HepG2 (cell line): Measurements from ENCODE around the gene ACP2. TPM values are rescaled to one million over a fixed set of nuclear protein-coding genes. Genes with fewer than 3 reads are reported as not detected.

ENCODE experiments used
- AGO2 ChIP-seq: fragments of 200-400 bp; formaldehyde crosslinking; optimal IDR thresholded peaks from 2 replicates; pipeline ENCODE3; 2017; ENCODE audit warnings: mild to moderate bottlenecking, low read depth, low read length, moderate library complexity
- ARID2 ChIP-seq: sonication (generic); formaldehyde crosslinking; IDR thresholded peaks from 2 replicates; pipeline ENCODE4 v1.8.1; 2022; ENCODE audit warnings: mild to moderate bottlenecking, missing genetic modification reagents, borderline replicate concordance
- CHCHD3 ChIP-seq: sonication (generic); formaldehyde crosslinking; IDR thresholded peaks from 2 replicates; pipeline ENCODE4 v1.8.0; 2022; ENCODE audit warnings: mild to moderate bottlenecking, missing genetic modification reagents, moderate library complexity
- FOXJ3 ChIP-seq: sonication (generic); formaldehyde crosslinking; IDR thresholded peaks from 2 replicates; pipeline ENCODE4 v1.4.0; 2020; ENCODE audit warnings: missing genetic modification reagents, mild to moderate bottlenecking, borderline replicate concordance
- SALL2 ChIP-seq: sonication (generic); formaldehyde crosslinking; IDR thresholded peaks from 2 replicates; pipeline ENCODE4 v1.8.1; 2023; ENCODE audit warnings: mild to moderate bottlenecking, missing genetic modification reagents, inconsistent platforms
- ZBTB7B ChIP-seq: sonication (generic); formaldehyde crosslinking; IDR thresholded peaks from 2 replicates; pipeline ENCODE4 v1.4.0; 2020; ENCODE audit warnings: missing genetic modification reagents
- ZFP82 ChIP-seq: sonication (generic); formaldehyde crosslinking; IDR thresholded peaks from 2 replicates; pipeline ENCODE4 v1.5.1; 2020; ENCODE audit warnings: mild to moderate bottlenecking, missing genetic modification reagents, borderline replicate concordance
- ZNF180 ChIP-seq: sonication (generic); formaldehyde crosslinking; IDR thresholded peaks from 2 replicates; pipeline ENCODE4 v1.4.0; 2020; ENCODE audit warnings: low read depth, missing genetic modification reagents, borderline replicate concordance
- ZNF543 ChIP-seq: sonication (generic); formaldehyde crosslinking; IDR thresholded peaks from 2 replicates; pipeline ENCODE4 v1.4.0; 2020; ENCODE audit warnings: mild to moderate bottlenecking, missing genetic modification reagents
- ZNF567 ChIP-seq: sonication (generic); formaldehyde crosslinking; IDR thresholded peaks from 2 replicates; pipeline ENCODE4 v1.8.1; 2023; ENCODE audit warnings: mild to moderate bottlenecking, missing genetic modification reagents, borderline replicate concordance
- ZNF614 ChIP-seq: IDR thresholded peaks from 2 replicates; pipeline ENCODE4 v1.6.1; 2018; ENCODE audit warnings: missing biosample characterization, missing genetic modification reagents, inconsistent platforms, borderline replicate concordance
- ZNF749 ChIP-seq: sonication (generic); formaldehyde crosslinking; IDR thresholded peaks from 2 replicates; pipeline ENCODE4 v1.8.0; 2022; ENCODE audit warnings: mild to moderate bottlenecking, missing genetic modification reagents, moderate library complexity, borderline replicate concordance
- ZNF75D ChIP-seq: sonication (generic); formaldehyde crosslinking; IDR thresholded peaks from 2 replicates; pipeline ENCODE4 v1.8.1; 2023; ENCODE audit warnings: missing genetic modification reagents, mild to moderate bottlenecking, borderline replicate concordance
- polyA plus RNA-seq, 8 experiments: library from polyadenylated mRNA; depleted of rRNA in 3 of 8; stranded (reverse) in 7 of 8; unstranded in 1 of 8; fragments of >200 nt; fragmentation: Illumina TruSeq in 4 of 8; extraction: Trizol in 4 of 8; gene quantifications; 2 replicates each; pipeline versions ENCODE4 v1.2.1 to v1.2.3, GENCODE V29; 2011 to 2016; ENCODE audit warnings: low read depth in 4 of 8, missing spikeins in 1 of 8, mixed read lengths in 1 of 8; ENCODE audit not compliant: insufficient read depth in 1 of 8
- total RNA-seq, 5 experiments: library from RNA; depleted of rRNA; stranded (reverse); fragments of >200 nt; fragmentation: Illumina TruSeq; extraction: Trizol; gene quantifications; 2 replicates each; pipeline ENCODE4 v1.2.3, GENCODE V29; 2016; ENCODE audit warnings: low read depth in 1 of 5
- TF ChIP-seq, protein P1 (sequence below): sonication (generic); formaldehyde crosslinking; IDR thresholded peaks from 2 replicates; pipeline ENCODE4 v1.4.0; 2020; ENCODE audit warnings: missing genetic modification reagents
- TF ChIP-seq, protein P2 (sequence below): sonication (generic); formaldehyde crosslinking; IDR thresholded peaks from 2 replicates; pipeline ENCODE4 v1.5.1; 2020; ENCODE audit warnings: mild to moderate bottlenecking, missing genetic modification reagents, borderline replicate concordance
- TF ChIP-seq, protein P3 (sequence below): sonication (generic); formaldehyde crosslinking; IDR thresholded peaks from 2 replicates; pipeline ENCODE4 v1.4.0; 2020; ENCODE audit warnings: low read depth, mild to moderate bottlenecking, missing genetic modification reagents

The ACP2 gene
- total and polyA plus RNA-seq, 2 of the 13 experiments (the other 11 are each of a cell fraction or from before 2014, with no cell fraction given): 17.7 to 20.2 TPM

DNA sequence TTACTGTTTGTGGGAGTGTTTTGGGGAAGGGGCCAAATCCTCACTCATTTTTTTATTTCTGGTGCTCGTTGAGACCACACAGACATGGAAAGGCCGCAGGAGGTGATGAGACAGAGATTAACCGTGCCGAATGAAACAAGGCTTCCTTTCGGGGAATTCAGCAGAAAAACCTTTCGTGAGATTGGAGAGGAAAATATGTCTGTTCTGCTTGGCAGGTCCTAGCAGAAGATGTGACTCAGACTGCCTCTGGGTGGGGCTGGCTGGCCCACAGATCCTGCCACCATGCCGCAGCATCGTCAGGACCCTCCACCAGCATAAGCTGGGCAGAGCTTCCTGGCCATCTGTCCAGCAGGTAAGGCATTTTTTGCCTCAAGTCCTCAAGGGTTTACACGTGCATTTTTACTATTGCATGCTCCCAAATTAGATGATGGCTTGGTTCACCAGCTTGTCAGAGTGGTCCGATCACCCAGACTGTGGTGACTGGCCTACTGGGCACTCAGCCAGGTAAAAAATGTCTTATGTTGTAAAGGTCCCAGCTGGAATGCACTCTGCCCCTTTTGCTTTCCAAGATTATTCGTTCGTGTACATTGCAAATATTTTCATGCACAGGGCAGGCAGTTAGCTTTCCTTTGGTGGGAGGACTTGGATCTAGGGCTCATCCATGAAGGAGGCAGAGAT lies 32.4 kb downstream of the ACP2 start (continued):
- TF ChIP-seq ZNF749 (CRISPR knock-in tag): no peak
- no peak for TF ChIP-seq ZNF75D (CRISPR knock-in tag)
- TF ChIP-seq, protein P1, sequence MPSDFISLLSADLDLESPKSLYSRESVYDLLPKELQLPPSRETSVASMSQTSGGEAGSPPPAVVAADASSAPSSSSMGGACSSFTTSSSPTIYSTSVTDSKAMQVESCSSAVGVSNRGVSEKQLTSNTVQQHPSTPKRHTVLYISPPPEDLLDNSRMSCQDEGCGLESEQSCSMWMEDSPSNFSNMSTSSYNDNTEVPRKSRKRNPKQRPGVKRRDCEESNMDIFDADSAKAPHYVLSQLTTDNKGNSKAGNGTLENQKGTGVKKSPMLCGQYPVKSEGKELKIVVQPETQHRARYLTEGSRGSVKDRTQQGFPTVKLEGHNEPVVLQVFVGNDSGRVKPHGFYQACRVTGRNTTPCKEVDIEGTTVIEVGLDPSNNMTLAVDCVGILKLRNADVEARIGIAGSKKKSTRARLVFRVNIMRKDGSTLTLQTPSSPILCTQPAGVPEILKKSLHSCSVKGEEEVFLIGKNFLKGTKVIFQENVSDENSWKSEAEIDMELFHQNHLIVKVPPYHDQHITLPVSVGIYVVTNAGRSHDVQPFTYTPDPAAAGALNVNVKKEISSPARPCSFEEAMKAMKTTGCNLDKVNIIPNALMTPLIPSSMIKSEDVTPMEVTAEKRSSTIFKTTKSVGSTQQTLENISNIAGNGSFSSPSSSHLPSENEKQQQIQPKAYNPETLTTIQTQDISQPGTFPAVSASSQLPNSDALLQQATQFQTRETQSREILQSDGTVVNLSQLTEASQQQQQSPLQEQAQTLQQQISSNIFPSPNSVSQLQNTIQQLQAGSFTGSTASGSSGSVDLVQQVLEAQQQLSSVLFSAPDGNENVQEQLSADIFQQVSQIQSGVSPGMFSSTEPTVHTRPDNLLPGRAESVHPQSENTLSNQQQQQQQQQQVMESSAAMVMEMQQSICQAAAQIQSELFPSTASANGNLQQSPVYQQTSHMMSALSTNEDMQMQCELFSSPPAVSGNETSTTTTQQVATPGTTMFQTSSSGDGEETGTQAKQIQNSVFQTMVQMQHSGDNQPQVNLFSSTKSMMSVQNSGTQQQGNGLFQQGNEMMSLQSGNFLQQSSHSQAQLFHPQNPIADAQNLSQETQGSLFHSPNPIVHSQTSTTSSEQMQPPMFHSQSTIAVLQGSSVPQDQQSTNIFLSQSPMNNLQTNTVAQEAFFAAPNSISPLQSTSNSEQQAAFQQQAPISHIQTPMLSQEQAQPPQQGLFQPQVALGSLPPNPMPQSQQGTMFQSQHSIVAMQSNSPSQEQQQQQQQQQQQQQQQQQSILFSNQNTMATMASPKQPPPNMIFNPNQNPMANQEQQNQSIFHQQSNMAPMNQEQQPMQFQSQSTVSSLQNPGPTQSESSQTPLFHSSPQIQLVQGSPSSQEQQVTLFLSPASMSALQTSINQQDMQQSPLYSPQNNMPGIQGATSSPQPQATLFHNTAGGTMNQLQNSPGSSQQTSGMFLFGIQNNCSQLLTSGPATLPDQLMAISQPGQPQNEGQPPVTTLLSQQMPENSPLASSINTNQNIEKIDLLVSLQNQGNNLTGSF (CRISPR knock-in tag): no peak
- TF ChIP-seq, protein P2, sequence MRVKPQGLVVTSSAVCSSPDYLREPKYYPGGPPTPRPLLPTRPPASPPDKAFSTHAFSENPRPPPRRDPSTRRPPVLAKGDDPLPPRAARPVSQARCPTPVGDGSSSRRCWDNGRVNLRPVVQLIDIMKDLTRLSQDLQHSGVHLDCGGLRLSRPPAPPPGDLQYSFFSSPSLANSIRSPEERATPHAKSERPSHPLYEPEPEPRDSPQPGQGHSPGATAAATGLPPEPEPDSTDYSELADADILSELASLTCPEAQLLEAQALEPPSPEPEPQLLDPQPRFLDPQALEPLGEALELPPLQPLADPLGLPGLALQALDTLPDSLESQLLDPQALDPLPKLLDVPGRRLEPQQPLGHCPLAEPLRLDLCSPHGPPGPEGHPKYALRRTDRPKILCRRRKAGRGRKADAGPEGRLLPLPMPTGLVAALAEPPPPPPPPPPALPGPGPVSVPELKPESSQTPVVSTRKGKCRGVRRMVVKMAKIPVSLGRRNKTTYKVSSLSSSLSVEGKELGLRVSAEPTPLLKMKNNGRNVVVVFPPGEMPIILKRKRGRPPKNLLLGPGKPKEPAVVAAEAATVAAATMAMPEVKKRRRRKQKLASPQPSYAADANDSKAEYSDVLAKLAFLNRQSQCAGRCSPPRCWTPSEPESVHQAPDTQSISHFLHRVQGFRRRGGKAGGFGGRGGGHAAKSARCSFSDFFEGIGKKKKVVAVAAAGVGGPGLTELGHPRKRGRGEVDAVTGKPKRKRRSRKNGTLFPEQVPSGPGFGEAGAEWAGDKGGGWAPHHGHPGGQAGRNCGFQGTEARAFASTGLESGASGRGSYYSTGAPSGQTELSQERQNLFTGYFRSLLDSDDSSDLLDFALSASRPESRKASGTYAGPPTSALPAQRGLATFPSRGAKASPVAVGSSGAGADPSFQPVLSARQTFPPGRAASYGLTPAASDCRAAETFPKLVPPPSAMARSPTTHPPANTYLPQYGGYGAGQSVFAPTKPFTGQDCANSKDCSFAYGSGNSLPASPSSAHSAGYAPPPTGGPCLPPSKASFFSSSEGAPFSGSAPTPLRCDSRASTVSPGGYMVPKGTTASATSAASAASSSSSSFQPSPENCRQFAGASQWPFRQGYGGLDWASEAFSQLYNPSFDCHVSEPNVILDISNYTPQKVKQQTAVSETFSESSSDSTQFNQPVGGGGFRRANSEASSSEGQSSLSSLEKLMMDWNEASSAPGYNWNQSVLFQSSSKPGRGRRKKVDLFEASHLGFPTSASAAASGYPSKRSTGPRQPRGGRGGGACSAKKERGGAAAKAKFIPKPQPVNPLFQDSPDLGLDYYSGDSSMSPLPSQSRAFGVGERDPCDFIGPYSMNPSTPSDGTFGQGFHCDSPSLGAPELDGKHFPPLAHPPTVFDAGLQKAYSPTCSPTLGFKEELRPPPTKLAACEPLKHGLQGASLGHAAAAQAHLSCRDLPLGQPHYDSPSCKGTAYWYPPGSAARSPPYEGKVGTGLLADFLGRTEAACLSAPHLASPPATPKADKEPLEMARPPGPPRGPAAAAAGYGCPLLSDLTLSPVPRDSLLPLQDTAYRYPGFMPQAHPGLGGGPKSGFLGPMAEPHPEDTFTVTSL (CRISPR knock-in tag): peak; percentile 76; the same call in 1 of the 2 replicates
- TF ChIP-seq FOXJ3 (CRISPR knock-in tag): no peak
- no peak for TF ChIP-seq CHCHD3
- no peak for TF ChIP-seq ZNF614 (CRISPR knock-in tag)
- 0 out of 2 replicates have a peak, but pooled peaks have one; percentile 36 for TF ChIP-seq SALL2 (CRISPR knock-in tag)
- TF ChIP-seq ZNF567 (CRISPR knock-in tag): no peak
- TF ChIP-seq ZNF543: no peak
- no peak for TF ChIP-seq AGO2
- TF ChIP-seq, protein P3, sequence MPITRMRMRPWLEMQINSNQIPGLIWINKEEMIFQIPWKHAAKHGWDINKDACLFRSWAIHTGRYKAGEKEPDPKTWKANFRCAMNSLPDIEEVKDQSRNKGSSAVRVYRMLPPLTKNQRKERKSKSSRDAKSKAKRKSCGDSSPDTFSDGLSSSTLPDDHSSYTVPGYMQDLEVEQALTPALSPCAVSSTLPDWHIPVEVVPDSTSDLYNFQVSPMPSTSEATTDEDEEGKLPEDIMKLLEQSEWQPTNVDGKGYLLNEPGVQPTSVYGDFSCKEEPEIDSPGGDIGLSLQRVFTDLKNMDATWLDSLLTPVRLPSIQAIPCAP: no peak
- 0 out of 2 replicates have a peak, but pooled peaks have one; percentile 66 for TF ChIP-seq ZFP82 (CRISPR knock-in tag)
- no peak for TF ChIP-seq ARID2 (CRISPR knock-in tag)
- peak; percentile 62 for TF ChIP-seq ZBTB7B (CRISPR knock-in tag)
- TF ChIP-seq ZNF180: no peak
